Measurements from ENCODE around the gene C11orf16.

DNA sequence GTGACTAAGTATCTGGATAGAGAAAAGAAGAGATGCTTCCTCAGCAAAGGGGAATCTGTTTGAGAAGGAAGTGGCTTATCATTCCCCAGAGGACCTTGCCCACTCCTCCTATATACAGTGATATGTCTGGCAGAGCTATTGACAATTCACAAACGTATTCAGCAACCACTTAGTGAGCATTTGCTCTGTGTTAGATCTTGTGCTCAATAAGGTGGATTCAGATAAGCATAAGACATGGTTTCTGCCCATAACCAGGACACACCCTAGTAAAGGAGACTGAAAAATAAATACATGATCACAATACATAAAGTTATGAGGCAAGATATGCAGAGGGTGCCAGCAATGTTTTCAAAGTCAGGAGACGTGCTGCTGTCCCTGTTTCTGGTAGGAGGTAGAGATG is 30.1 kb upstream of the C11orf16 start:
- no peak for TF ChIP-seq POLR2A (IDR thresholded peaks at IDR 0.05)
- TF ChIP-seq, protein P1, sequence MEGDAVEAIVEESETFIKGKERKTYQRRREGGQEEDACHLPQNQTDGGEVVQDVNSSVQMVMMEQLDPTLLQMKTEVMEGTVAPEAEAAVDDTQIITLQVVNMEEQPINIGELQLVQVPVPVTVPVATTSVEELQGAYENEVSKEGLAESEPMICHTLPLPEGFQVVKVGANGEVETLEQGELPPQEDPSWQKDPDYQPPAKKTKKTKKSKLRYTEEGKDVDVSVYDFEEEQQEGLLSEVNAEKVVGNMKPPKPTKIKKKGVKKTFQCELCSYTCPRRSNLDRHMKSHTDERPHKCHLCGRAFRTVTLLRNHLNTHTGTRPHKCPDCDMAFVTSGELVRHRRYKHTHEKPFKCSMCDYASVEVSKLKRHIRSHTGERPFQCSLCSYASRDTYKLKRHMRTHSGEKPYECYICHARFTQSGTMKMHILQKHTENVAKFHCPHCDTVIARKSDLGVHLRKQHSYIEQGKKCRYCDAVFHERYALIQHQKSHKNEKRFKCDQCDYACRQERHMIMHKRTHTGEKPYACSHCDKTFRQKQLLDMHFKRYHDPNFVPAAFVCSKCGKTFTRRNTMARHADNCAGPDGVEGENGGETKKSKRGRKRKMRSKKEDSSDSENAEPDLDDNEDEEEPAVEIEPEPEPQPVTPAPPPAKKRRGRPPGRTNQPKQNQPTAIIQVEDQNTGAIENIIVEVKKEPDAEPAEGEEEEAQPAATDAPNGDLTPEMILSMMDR (IDR thresholded peaks at IDR 0.05): no peak
